ENCODE data around the gene SRI. TPM values are rescaled to one million over a fixed set of nuclear protein-coding genes. Genes with fewer than 3 reads are reported as not detected.
"Not testable (repeated sequence)": the region's sequence is repeated elsewhere in the genome, so short reads cannot be mapped to it uniquely, and the experiment has no call there.

SRI gene, protein sequence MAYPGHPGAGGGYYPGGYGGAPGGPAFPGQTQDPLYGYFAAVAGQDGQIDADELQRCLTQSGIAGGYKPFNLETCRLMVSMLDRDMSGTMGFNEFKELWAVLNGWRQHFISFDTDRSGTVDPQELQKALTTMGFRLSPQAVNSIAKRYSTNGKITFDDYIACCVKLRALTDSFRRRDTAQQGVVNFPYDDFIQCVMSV
- 100 to 1,000 TPM; 101 to 194 TPM for total RNA-seq

DNA sequence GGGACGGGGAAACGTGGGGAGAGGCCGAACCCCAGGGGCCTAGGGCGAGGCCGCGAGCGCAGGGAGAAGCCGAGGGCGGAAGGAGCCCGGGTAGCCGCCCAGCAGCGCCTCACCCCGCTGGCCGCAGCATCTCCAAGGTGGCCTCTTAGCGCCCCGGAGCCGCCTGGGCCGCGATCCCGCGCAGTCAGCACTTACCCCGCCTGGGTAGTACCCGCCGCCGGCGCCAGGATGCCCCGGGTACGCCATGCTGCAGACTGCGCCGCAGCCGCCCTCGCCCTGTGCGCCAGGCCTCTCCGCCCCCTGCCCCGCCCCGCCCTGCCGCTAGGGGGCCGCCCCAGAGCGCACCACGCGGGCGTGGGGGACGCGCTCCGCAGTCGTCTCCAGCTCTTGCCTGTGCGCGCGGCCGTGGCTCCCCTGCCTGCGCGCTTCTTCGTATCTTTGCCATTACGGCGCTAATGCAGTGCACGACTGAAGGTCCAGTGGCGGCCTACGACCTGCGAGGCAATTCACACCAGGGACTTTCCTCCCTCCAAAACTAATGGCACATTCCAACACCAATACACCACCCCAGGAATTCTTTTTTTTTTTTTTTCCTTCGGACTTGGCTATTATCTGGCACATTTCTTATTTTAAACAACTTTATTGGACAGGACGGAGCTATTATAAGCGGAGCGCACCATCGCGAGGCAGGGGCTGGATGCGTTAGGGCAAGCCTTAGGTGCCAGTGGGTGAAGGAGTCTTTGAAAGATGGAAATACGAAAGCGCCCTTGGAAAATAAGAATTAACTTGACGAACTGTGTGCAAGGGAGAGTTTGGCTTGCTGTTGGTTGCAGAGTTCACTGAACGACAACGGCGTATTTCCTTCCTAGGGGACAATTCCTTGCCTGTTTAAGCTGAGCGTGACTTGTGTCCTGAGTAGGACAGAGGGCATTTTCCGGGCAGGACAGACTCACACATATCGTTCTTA, at the start of gene SRI:
TSS of gene SRI (minus strand) at position 258 of the 967 bp plus-strand sequence. CDS start at position 246, 12 bp downstream.
- H3K36me3 Mint-ChIP-seq = peaks cover 16 to 29% of the 10 kb centered on the region in 2 donors
- peak; percentile 97 to 99 for ATAC-seq

DNA sequence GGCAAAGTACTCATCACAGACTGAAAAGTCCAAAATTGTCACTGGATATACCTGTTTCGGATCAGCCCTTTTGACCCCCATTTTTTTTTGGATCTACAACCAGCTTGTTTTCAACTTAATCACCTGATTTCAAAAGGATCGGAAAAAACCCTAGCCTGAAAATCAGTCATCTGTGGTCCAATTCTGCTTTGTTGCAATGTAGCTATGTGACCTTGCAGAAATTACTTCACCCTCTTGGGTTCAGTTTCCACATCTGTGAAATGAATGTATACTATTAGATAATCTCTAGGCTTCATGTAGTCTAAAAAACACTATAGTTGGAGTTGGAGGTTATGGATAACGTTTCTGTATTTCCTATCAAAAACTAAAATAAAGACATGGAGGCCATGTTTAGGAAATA, 49.7 kb upstream of the SRI start:
- no peak overlapping the region for H3K27ac Mint-ChIP-seq
- H3K9me3 Mint-ChIP-seq = peaks cover 0 to 4% of the 10 kb centered on the region in 2 donors
- ATAC-seq = no peak
- no peak for DNase-seq (ENCODE audit: low spot score in 2 of 2)
- H3K36me3 Mint-ChIP-seq = no peaks in the 10 kb centered on the region

More for the DNA sequence above, at the start of gene SRI:
- H3K27ac Mint-ChIP-seq = peak within 1 kb of the TSS; percentile 93 to 99
- H3K9me3 Mint-ChIP-seq = no peaks in the 10 kb centered on the region
- peak; percentile 90 to 94 for DNase-seq (ENCODE audit: low spot score in 2 of 2)

DNA sequence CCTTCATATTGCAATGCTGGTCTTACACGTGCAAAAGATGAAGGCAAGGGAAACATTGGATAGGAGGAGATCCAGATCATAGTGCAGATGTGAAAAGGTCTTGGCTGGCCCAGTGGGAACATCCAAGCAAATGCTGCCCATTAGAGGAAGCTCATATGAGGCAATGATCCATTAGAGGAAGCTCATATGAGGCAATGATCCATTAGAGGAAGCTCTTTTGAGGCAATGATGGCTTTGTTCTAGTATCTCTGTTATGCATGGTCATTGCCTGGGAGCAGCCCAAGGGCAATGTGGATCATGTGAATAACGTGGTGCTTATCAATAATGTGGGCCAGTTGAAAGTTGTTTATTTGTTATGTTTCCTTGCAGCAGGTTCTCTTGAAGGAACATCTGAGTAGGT, 49.0 kb upstream of the SRI start:
- H3K9me3 Mint-ChIP-seq = peaks cover 0 to 4% of the 10 kb centered on the region in 2 donors
- H3K36me3 Mint-ChIP-seq = no peaks in the 10 kb centered on the region
- DNase-seq (ENCODE audit: low spot score in 2 of 2) (no peak), ATAC-seq (no peak)
- H3K27ac Mint-ChIP-seq = no peak overlapping the region

DNA sequence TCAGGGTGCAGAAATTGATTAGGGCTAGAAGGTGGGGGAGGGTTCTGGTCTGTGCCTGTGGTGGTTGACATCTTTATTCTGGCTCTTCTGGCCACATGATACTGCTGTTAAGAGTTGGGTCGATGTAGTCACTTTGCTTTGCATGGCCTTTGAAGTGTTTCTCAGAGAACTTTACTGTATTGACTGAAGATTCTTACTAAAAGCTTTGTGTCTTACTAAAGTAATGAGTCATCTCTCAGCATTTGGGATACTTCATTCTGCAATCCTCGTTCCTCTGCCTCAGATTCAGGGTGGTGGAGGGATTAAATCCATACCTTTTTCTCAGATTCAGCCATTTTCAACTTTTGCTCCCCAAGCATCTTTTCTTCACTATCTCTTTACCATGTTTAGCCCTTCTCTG, 48.2 kb upstream of the SRI start:
- DNase-seq (ENCODE audit: low spot score in 2 of 2) = no peak
- Mint-ChIP-seq H3K9me3 (peaks cover 0 to 4% of the 10 kb centered on the region in 2 donors), H3K36me3 (no peaks in the 10 kb centered on the region), H3K27ac (no peak overlapping the region)
- no peak for ATAC-seq

DNA sequence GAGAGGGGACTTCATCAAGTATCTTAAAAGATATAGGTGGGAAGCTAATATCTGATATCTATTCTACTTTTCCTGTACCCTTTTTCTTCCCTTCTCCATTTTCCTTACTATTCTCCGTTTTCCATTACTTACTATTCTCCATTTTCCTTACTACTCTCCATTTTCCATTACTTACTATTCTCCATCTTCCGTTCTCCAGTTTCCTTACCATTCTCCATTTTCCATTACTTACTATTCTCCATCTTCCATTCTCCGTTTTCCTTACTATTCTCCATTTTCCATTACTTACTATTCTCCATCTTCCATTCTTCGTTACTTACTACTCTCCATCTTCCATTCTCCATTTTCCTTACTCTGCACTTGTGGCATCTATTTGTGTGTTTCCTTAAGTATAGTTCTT, 47.6 kb upstream of the SRI start:
- Mint-ChIP-seq H3K36me3 (no peaks in the 10 kb centered on the region), H3K9me3 (peaks cover 0 to 4% of the 10 kb centered on the region in 2 donors), H3K27ac (no peak overlapping the region)
- no peak for DNase-seq (ENCODE audit: low spot score in 2 of 2)
- ATAC-seq = no peak

DNA sequence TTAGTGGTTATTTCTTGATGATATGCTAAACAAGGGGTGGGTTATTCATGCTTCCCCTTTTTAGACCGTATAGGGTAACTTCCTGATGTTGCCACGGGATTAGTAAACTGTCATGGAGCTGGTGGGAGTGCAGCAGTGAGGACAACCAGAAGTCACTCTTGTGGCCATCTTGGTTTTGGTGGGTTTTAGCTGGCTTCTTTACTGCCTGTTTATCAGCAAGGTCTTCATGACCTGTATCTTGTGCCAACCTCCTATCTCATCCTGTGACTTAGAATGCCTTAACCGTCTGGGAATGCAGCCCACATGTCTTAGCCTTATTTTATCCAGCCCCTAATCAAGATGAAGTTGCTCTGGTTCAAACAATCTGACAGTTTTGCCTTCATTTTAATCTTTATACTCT, 45.1 kb upstream of the SRI start:
- DNase-seq (ENCODE audit: low spot score in 2 of 2); H3K27ac Mint-ChIP-seq; ATAC-seq; H3K36me3 Mint-ChIP-seq; H3K9me3 Mint-ChIP-seq: not testable (repeated sequence)

DNA sequence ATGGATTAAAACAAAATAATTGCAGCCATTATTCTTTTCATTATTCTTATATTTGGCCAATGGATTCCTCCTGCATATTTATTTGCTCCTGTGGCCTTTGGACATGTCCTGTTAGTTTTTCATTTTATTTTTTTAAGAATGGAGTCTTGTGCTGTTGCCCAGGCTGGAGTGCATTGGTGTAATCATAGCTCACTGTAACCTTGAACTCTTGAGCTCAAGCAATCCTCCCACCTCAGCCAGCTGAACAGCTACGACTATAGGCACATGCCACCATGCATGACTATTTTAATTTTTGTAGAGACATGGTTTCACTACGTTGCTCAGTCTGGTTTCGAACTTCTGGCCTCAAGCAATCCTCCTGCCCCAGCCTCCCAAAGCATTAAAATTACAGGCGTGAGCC, 42.7 kb upstream of the SRI start:
- no peak for ATAC-seq
- no peak for DNase-seq (ENCODE audit: low spot score in 2 of 2)
- no peak overlapping the region for H3K27ac Mint-ChIP-seq
- H3K9me3 Mint-ChIP-seq = peaks cover 0 to 2% of the 10 kb centered on the region in 2 donors
- no peaks in the 10 kb centered on the region for H3K36me3 Mint-ChIP-seq

DNA sequence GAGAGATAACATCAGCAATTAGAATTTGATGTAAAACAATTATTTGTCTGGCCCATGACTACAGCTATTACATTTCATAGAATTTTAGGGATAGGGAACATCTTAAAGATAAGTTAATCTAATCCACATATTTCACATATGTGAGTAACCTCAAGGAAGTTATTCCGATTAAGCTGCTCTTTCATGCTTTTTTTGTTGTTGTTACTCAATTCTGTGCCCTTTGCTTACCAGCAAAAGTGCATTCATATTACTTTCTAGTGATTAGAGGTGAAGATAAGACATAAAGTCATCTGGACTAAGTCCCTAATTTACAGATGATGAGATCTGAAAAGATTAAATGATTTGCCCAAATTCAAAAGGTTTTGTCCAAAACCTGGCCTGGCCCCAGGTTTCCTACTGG, 40.9 kb upstream of the SRI start:
- ATAC-seq = no peak
- no peak for DNase-seq (ENCODE audit: low spot score in 2 of 2)
- no peak overlapping the region for H3K27ac Mint-ChIP-seq
- H3K9me3 Mint-ChIP-seq = no peaks in the 10 kb centered on the region
- no peaks in the 10 kb centered on the region for H3K36me3 Mint-ChIP-seq

DNA sequence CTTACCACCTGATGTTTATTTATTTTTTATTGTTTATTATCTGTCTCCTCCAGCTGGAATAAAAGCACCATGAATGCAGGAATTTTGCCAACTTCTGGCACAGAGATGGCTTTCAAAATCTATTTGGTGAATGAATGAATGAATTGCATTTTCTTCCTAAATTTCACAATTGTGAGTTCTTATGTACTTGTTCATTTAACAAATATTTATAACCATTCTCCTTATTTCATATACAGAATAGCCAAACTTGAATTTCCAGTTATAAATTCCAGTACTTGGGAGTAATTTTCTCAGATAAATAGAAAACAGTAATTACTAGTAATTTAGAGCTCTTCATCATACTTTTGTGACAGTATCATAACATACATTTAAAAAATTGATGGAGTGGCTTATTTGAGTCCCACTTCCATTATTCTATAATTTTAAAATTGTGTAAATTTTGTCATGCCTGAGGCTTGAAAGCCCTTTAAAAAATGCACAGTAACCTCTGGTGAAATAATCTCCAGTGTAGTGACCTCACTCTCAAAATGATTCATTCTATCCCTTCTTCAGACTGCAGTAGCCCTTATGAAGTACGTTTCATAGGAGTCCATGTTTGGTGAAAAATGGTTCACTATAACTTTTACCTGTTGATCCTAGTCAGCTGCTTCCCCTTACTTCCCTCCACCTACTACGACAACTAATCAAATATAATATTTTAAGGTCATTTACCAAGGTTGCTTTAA, 40.0 kb upstream of the SRI start:
- Mint-ChIP-seq H3K27ac (no peak overlapping the region), H3K36me3 (no peaks in the 10 kb centered on the region), H3K9me3 (peaks cover 0 to 5% of the 10 kb centered on the region in 2 donors)
- ATAC-seq (no peak), DNase-seq (ENCODE audit: low spot score in 2 of 2) (no peak)

DNA sequence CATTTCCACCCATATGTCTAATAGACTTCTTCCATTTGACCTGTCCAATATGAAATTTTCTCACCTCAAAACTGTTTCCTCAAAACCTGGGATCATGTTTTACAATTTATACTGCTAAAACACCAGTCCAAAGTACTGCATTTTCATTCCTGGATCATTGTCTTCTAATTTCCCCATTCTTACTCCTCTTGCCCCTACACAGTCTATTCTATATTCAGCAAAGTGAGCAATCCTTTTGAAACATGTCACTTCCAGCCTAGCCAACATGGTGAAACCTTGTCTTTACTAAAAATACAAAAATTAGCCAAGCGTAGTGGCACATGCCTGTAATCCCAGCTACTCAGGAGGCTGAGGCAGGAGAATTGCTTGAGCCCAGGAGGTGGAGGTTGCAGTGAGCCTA, 38.5 kb upstream of the SRI start:
- peaks cover 8 to 11% of the 10 kb centered on the region in 2 donors for H3K36me3 Mint-ChIP-seq
- ATAC-seq; DNase-seq (ENCODE audit: low spot score in 2 of 2); H3K27ac Mint-ChIP-seq: not testable (repeated sequence)
- H3K9me3 Mint-ChIP-seq = peaks cover 10 to 16% of the 10 kb centered on the region in 2 donors

DNA sequence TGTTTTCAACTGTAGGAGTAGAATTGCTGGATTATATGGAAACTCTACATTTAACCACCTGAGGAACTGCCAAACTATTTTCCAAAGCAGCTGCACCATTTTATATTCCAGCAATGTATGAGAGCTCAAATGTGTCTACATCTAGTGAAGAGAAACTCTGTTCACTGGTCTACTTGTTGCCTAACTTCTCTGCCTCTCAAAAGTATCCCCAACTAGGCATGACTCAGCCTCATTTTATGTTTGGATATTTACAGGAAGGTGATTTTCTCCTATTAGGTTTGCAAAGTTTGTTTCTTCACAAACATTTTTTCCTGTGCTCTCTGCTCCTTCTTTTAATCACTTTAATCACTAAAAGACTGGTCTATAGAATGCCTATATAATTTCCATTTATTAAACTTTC, 37.1 kb upstream of the SRI start:
- H3K9me3 Mint-ChIP-seq = peaks cover 10 to 16% of the 10 kb centered on the region in 2 donors
- peaks cover 8 to 11% of the 10 kb centered on the region in 2 donors for H3K36me3 Mint-ChIP-seq
- ATAC-seq (no peak), DNase-seq (ENCODE audit: low spot score in 2 of 2) (no peak)
- no peak overlapping the region for H3K27ac Mint-ChIP-seq

DNA sequence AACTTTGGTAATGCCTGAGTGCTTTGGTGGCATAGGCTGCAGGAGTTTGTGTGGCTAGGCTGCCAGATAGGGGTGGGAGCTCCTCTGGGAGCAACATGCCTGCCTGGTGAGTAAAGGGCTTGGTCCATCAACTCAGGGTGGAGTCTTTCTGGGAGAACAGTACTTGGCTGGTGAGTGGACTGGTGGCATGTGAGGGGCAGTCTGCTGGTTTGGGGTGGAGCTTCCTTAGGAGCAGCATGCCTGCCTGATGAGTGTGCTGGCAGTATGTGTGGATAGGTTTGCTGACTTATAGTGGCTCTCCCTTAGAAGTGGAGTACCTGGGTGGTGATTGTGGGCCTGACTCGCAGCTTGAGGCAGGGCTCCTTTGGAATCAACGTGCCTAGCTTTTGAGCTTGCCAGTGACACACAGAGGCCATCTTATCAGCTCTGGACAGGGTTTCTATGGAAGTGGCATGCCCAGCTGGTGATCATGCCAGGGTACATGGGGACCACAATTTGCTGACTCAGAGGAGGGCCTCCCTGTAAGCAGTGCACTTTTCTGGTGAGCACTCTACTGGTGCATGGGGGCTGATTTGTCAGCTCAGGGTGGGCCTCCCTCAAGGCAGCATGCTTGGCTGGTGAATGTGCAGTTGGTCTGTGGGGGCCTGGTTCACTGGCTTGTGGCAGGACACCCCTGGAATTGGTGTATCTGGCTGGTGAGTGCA, 35.0 kb upstream of the SRI start:
- no peak for DNase-seq (ENCODE audit: low spot score in 2 of 2)
- peaks cover 8 to 11% of the 10 kb centered on the region in 2 donors for H3K36me3 Mint-ChIP-seq
- peak overlapping the region in 1 of 2 donors; percentile 38 for H3K27ac Mint-ChIP-seq
- peaks cover 10 to 16% of the 10 kb centered on the region in 2 donors for H3K9me3 Mint-ChIP-seq
- no peak for ATAC-seq

DNA sequence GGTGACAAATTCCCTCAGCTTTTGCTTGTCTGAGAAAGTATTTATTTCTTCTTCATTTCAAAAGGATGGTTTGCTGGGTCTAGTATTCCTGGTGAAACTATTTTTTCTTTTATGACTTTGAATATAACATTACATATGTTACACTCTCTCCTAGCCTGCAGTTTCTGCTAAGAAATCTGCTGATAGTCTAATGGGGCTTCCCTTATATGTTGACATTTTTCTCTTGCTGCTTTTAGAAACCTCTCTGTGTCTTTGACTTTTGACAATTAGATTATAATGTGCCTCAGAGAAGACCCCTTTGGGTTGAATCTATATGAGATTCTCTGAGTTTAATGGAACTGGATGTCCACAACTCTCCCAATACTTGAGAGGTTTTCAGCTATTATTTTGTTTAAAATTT, 33.8 kb upstream of the SRI start:
- DNase-seq (ENCODE audit: low spot score in 2 of 2) (no peak), ATAC-seq (no peak)
- H3K36me3 Mint-ChIP-seq = peaks cover 8 to 11% of the 10 kb centered on the region in 2 donors
- H3K9me3 Mint-ChIP-seq = peaks cover 10 to 16% of the 10 kb centered on the region in 2 donors
- H3K27ac Mint-ChIP-seq = no peak overlapping the region

DNA sequence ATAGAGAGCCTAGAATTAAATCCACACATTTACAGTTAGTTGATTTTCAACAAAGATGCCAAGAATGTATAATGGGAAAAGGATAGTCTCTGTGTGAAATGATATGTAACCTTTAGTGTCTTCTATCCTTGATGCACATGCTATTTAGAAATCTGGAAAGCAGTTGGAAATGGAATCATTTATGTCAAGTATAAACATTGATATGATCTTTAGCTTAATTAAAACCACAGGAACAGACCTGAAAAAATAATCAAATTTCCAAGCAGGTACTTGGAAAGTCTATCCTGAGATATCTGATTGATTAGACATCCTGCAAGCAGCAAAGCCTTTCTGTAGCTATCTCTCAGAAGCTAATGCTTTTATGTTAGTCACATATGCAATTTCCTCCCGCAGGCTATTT, 24.4 kb upstream of the SRI start:
- H3K36me3 Mint-ChIP-seq = no peaks in the 10 kb centered on the region
- DNase-seq (ENCODE audit: low spot score in 2 of 2) = no peak
- no peaks in the 10 kb centered on the region for H3K9me3 Mint-ChIP-seq
- no peak overlapping the region for H3K27ac Mint-ChIP-seq
- ATAC-seq = no peak

DNA sequence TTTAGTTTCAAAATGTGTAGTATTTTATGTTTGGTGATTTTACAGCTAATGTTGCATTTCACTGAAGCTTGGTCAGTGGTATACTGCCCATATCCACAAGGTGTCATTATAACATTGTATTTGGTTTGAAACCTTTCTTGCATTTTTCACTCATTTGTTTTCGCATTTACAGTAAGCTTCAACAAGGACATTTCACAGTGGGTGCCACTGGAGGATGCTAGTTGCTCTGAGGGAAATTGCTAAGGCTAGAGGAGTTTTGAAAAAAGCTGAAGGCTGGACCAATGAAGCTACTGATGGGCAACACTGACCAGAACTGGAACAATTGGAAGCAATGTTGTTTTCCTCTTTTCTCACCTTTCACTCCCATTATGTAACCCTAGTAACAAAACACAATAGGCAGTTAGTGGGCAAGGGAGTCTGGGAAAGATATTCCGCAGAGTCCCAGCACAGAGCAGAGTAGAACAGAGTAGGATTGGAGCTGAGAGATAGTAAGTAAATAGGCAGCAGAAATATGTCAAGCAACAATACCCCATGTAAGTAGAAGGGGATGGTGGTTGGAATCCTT, 23.6 kb upstream of the SRI start:
- no peaks in the 10 kb centered on the region for H3K9me3 Mint-ChIP-seq
- ATAC-seq (peak in 1 of 2 donors; percentile 52), DNase-seq (ENCODE audit: low spot score in 2 of 2) (no peak)
- H3K27ac Mint-ChIP-seq = no peak overlapping the region
- H3K36me3 Mint-ChIP-seq = no peaks in the 10 kb centered on the region

DNA sequence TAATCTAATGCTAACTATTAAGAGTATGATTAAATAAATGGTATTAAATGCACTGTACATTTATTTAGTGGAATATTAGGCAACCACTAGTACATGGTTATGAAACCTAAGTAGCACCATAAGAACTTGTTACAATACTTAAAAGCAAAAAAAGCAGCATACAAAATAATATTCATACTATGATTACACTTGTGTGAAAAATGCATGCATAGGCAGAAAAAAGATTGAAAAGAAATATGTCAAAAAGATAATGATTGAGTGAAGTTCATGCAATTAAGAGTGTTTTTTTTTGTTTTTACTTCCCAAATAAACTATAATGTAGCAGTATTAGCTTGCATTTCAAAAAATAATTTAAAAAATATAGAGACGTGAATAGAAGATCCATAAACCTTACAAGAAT, 20.0 kb upstream of the SRI start:
- no peak for DNase-seq (ENCODE audit: low spot score in 2 of 2)
- H3K36me3 Mint-ChIP-seq = no peaks in the 10 kb centered on the region
- no peak overlapping the region for H3K27ac Mint-ChIP-seq
- no peaks in the 10 kb centered on the region for H3K9me3 Mint-ChIP-seq
- ATAC-seq = no peak

Measured in activated naive CD4-positive, alpha-beta T cell treated with anti-CD3 and anti-CD28 coated beads, Interleukin-2, amount 50 U/mL, for 72 hours (primary cell).